Tibial nerve (tissue), 4 donors: ENCODE data around the gene SLC25A21.

Experiments used
- EP300 ChIP-seq, 2 donors: sonication (generic); formaldehyde crosslinking; IDR thresholded peaks; one replicate each; pipeline ENCODE4 v1.6.1; 2017; ENCODE audit warnings: antibody characterized with exemption in 2 of 2, mild to moderate bottlenecking in 1 of 2
- TF ChIP-seq, protein P1 (sequence below), 5 experiments: fragments of 200-600 bp in 3 of 5; fragments of 450-650 bp in 2 of 5; sonication (generic) in 3 of 5; IDR thresholded peaks; one replicate each; pipeline ENCODE4 v1.5.1; 2016 to 2019; ENCODE audit warnings: antibody characterized with exemption in 5 of 5, mild to moderate bottlenecking in 3 of 5, moderate library complexity in 2 of 5

DNA sequence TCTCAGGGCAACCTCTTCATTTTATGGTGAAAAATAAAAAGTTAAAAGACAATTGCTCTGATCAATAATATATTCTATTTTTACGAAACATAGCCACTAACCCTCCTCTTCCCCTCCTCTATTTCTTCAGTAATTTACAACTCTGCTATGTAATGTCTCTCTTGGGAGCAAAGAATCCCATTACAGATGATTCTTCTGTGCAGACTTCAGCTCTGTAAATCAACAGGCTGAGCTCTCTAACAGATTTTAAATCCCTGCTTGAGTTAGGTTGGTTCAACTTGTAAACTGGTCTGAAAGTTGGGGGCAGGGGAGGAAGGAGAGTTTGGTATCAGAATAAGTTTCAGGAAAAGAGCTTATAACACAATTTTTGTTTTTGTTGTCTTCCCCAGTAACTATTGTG is 151.0 kb downstream of the SLC25A21 start:
- TF ChIP-seq, protein P1, sequence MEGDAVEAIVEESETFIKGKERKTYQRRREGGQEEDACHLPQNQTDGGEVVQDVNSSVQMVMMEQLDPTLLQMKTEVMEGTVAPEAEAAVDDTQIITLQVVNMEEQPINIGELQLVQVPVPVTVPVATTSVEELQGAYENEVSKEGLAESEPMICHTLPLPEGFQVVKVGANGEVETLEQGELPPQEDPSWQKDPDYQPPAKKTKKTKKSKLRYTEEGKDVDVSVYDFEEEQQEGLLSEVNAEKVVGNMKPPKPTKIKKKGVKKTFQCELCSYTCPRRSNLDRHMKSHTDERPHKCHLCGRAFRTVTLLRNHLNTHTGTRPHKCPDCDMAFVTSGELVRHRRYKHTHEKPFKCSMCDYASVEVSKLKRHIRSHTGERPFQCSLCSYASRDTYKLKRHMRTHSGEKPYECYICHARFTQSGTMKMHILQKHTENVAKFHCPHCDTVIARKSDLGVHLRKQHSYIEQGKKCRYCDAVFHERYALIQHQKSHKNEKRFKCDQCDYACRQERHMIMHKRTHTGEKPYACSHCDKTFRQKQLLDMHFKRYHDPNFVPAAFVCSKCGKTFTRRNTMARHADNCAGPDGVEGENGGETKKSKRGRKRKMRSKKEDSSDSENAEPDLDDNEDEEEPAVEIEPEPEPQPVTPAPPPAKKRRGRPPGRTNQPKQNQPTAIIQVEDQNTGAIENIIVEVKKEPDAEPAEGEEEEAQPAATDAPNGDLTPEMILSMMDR (IDR thresholded peaks at IDR 0.05), result no peak
- no peak for TF ChIP-seq EP300 (IDR thresholded peaks at IDR 0.05)
